Liver (tissue), 9 donors: Measurements from ENCODE around the gene CDH1. TPM values are rescaled to one million over a fixed set of nuclear protein-coding genes. Genes with fewer than 3 reads are reported as not detected.
A peak's percentile ranks its signal among the peaks of the same experiment; 100 is the strongest.

Source experiments
- DNase-seq: peaks from one replicate; pipeline ENCODE4 v3.0.0-alpha.2; 2017; ENCODE audit warnings: low spot score
- H3K27ac ChIP-seq, 2 donors: one replicate each; pipeline ENCODE4 v1.7.0; 2013; ENCODE audit warnings: inconsistent platforms in 2 of 2, low read length in 2 of 2, control low read depth in 1 of 2, low read depth in 1 of 2, mild to moderate bottlenecking in 1 of 2
- H3K27me3 ChIP-seq, 4 donors: one replicate each; pipeline versions ENCODE4 v1.6.1 to v1.7.0; 2013; ENCODE audit warnings: low read length in 3 of 4, inconsistent platforms in 1 of 4, mild to moderate bottlenecking in 1 of 4, moderate library complexity in 1 of 4; ENCODE audit not compliant: control insufficient read depth in 4 of 4, insufficient read depth in 4 of 4
- H3K36me3 ChIP-seq, 4 donors: one replicate each; pipeline versions ENCODE4 v1.6.1 to v1.7.0; 2013; ENCODE audit warnings: low read length in 3 of 4, mild to moderate bottlenecking in 3 of 4, low read depth in 1 of 4, moderate library complexity in 1 of 4; ENCODE audit not compliant: control insufficient read depth in 4 of 4, insufficient read depth in 3 of 4
- H3K4me1 ChIP-seq, 4 donors: one replicate each; pipeline versions ENCODE4 v1.6.1 to v1.7.0; 2013; ENCODE audit warnings: low read length in 3 of 4, mild to moderate bottlenecking in 3 of 4, moderate library complexity in 1 of 4; ENCODE audit not compliant: control insufficient read depth in 4 of 4, insufficient read depth in 4 of 4
- H3K4me3 ChIP-seq, 3 donors: one replicate each; pipeline versions ENCODE4 v1.6.1 to v1.7.0; 2013; ENCODE audit warnings: low read length in 3 of 3, control low read depth in 1 of 3, low read depth in 1 of 3, mild to moderate bottlenecking in 1 of 3
- H3K9ac ChIP-seq, 2 donors: one replicate each; pipeline ENCODE4 v1.7.0; 2013; ENCODE audit warnings: low read length in 2 of 2, mild to moderate bottlenecking in 2 of 2, moderate library complexity in 2 of 2, control low read depth in 1 of 2, low read depth in 1 of 2
- H3K9me3 ChIP-seq, 4 donors: one replicate each; pipeline versions ENCODE4 v1.6.1 to v1.7.0; 2013; ENCODE audit warnings: low read length in 3 of 4; ENCODE audit not compliant: control insufficient read depth in 4 of 4
- ATF3 ChIP-seq: IDR thresholded peaks from 2 replicates; pipeline ENCODE4 v1.6.1; 2016; ENCODE audit warnings: antibody characterized with exemption
- EGR1 ChIP-seq, 2 donors: IDR thresholded peaks; 2 replicates each; pipeline ENCODE4 v1.6.1; 2016 to 2018; ENCODE audit warnings: antibody characterized with exemption in 2 of 2, low read depth in 2 of 2
- FOXA1 ChIP-seq: IDR thresholded peaks from 2 replicates; pipeline ENCODE4 v1.6.1; 2016; ENCODE audit warnings: antibody characterized with exemption
- FOXA2 ChIP-seq: IDR thresholded peaks from 2 replicates; pipeline ENCODE4 v1.6.1; 2016; ENCODE audit warnings: antibody characterized with exemption
- GABPA ChIP-seq, 2 donors: IDR thresholded peaks in 1 of 2; conservative IDR thresholded peaks in 1 of 2; 2 replicates each; pipeline ENCODE4 v1.6.1; 2016; ENCODE audit warnings: antibody characterized with exemption in 2 of 2, mild to moderate bottlenecking in 1 of 2, moderate library complexity in 1 of 2
- HNF4A ChIP-seq, 2 donors: conservative IDR thresholded peaks; 2 replicates each; pipeline ENCODE4 v1.6.1; 2016; ENCODE audit warnings: antibody characterized with exemption in 2 of 2, mild to moderate bottlenecking in 2 of 2
- HNF4G ChIP-seq: IDR thresholded peaks from 2 replicates; pipeline ENCODE4 v1.6.1; 2016; ENCODE audit warnings: antibody characterized with exemption
- JUND ChIP-seq, 2 donors: IDR thresholded peaks; 2 replicates each; pipeline ENCODE4 v1.6.1; 2016; ENCODE audit warnings: antibody characterized with exemption in 2 of 2
- RAD21 ChIP-seq, 2 donors: IDR thresholded peaks; 2 replicates each; pipeline ENCODE4 v1.6.1; 2016; ENCODE audit warnings: antibody characterized with exemption in 2 of 2, mild to moderate bottlenecking in 2 of 2
- RXRA ChIP-seq, 2 donors: IDR thresholded peaks; 2 replicates each; pipeline ENCODE4 v1.6.1; 2017 to 2018; ENCODE audit warnings: antibody characterized with exemption in 2 of 2, mild to moderate bottlenecking in 1 of 2
- SP1 ChIP-seq: IDR thresholded peaks from 2 replicates; pipeline ENCODE4 v1.6.1; 2018; ENCODE audit warnings: antibody characterized with exemption, mild to moderate bottlenecking
- TAF1 ChIP-seq: conservative IDR thresholded peaks from 2 replicates; pipeline ENCODE4 v1.6.1; 2016; ENCODE audit warnings: antibody characterized with exemption, mild to moderate bottlenecking
- YY1 ChIP-seq: IDR thresholded peaks from 2 replicates; pipeline ENCODE4 v1.6.1; 2016; ENCODE audit warnings: antibody characterized with exemption, mild to moderate bottlenecking
- ZBTB33 ChIP-seq: IDR thresholded peaks from 2 replicates; pipeline ENCODE4 v1.6.1; 2016; ENCODE audit warnings: antibody characterized with exemption
- WGBS: extraction: QIAGEN DNeasy Blood & Tissue Kit; methylation state at CpG from one replicate; pipeline ENCODE4 v1.1.7; 2013; 5-methylcytosine and 5-hydroxymethylcytosine counted together
- polyA plus RNA-seq, 2 donors: library from polyadenylated mRNA; stranded (reverse) in 1 of 2; unstranded in 1 of 2; fragments of 200-250 nt in 1 of 2; fragments of >200 nt in 1 of 2; fragmentation: Nextera tagmentation in 1 of 2; extraction: Ambion mirVana in 1 of 2; gene quantifications; one replicate each; pipeline versions ENCODE4 v1.2.1 to v1.2.3, GENCODE V29; 2013 to 2015
- total RNA-seq, 2 donors: library from RNA; depleted of rRNA; stranded (reverse); fragments of >200 nt; gene quantifications; one replicate each; pipeline ENCODE4 v1.2.3, GENCODE V29; 2014
- TF ChIP-seq, protein P1 (sequence below): IDR thresholded peaks from 2 replicates; pipeline ENCODE4 v1.6.1; 2016; ENCODE audit warnings: antibody characterized with exemption
- TF ChIP-seq, protein P2 (sequence below): IDR thresholded peaks from 2 replicates; pipeline ENCODE4 v1.6.1; 2016; ENCODE audit warnings: antibody characterized with exemption, mild to moderate bottlenecking
- TF ChIP-seq, protein P3 (sequence below): fragments of 150-350 bp; IDR thresholded peaks from 2 replicates; pipeline ENCODE4 v1.5.1; 2017; ENCODE audit warnings: improper control_type of control experiment, low read depth, low read length; ENCODE audit not compliant: missing input control
- donor health status: healthy.
- donor health status: healthy.
- donor health status: healthy.
- donor health status: healthy.
- donor health status: healthy.

The CDH1 gene
- total and polyA plus RNA-seq, 4 donors, result 21.8 to 69.3 (median 50.3) TPM

- peaks cover 2 to 10% (median 7%) of the 10 kb centered on the region in 4 donors for H3K4me1 ChIP-seq
- DNase-seq, result no peak
- WGBS, result 46% methylated on average over 7 of the region's 7 CpGs
- no peak overlapping the region for H3K9ac ChIP-seq
- peak; percentile 21 for TF ChIP-seq SP1
- peak; percentile 48 to 59 for TF ChIP-seq HNF4A (conservative IDR thresholded peaks at IDR 0.05)
- TF ChIP-seq, protein P1, sequence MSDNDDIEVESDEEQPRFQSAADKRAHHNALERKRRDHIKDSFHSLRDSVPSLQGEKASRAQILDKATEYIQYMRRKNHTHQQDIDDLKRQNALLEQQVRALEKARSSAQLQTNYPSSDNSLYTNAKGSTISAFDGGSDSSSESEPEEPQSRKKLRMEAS, result no peak
- peaks cover 5 to 9% (median 6%) of the 10 kb centered on the region in 4 donors for H3K36me3 ChIP-seq
- H3K9me3 ChIP-seq, result no peaks in the 10 kb centered on the region
- H3K27ac ChIP-seq, result peak overlapping the region in 1 of 2 donors; percentile 3
- H3K27me3 ChIP-seq, result no peaks in the 10 kb centered on the region
- no peak overlapping the region for H3K4me3 ChIP-seq
Measured at GRCh38 chr16:68873635-68874471, 136.8 kb downstream of the CDH1 start.

DNA sequence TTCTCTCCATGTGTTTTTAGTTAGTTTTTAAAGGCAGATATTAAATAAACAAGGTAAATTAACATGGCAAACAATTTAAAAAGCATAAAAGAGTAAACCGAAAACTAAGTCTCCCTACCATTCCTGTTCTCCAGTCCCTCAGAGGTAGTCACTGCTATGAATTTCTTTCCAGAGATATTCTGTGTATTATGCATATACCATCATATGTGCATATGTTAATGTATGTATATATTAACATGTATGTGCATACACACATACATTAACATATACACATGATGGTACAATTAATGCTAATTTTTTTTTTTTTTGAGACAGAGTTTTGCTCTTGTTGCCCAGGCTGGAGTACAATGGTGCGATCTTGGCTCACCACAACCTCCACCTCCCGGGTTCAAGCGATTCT lies 138.8 kb downstream of the CDH1 start:
- TF ChIP-seq, protein P2, sequence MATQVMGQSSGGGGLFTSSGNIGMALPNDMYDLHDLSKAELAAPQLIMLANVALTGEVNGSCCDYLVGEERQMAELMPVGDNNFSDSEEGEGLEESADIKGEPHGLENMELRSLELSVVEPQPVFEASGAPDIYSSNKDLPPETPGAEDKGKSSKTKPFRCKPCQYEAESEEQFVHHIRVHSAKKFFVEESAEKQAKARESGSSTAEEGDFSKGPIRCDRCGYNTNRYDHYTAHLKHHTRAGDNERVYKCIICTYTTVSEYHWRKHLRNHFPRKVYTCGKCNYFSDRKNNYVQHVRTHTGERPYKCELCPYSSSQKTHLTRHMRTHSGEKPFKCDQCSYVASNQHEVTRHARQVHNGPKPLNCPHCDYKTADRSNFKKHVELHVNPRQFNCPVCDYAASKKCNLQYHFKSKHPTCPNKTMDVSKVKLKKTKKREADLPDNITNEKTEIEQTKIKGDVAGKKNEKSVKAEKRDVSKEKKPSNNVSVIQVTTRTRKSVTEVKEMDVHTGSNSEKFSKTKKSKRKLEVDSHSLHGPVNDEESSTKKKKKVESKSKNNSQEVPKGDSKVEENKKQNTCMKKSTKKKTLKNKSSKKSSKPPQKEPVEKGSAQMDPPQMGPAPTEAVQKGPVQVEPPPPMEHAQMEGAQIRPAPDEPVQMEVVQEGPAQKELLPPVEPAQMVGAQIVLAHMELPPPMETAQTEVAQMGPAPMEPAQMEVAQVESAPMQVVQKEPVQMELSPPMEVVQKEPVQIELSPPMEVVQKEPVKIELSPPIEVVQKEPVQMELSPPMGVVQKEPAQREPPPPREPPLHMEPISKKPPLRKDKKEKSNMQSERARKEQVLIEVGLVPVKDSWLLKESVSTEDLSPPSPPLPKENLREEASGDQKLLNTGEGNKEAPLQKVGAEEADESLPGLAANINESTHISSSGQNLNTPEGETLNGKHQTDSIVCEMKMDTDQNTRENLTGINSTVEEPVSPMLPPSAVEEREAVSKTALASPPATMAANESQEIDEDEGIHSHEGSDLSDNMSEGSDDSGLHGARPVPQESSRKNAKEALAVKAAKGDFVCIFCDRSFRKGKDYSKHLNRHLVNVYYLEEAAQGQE, result no peak
- TF ChIP-seq ZBTB33 (no peak), SP1 (no peak), ATF3 (no peak), GABPA (IDR thresholded peaks at IDR 0.05 in 1 of 2, conservative IDR thresholded peaks at IDR 0.05 in 1 of 2) (no peak), HNF4A (conservative IDR thresholded peaks at IDR 0.05) (no peak), JUND (IDR thresholded peaks at IDR 0.05) (no peak), RAD21 (IDR thresholded peaks at IDR 0.05) (no peak), HNF4G (no peak), FOXA2 (no peak), FOXA1 (no peak), EGR1 (IDR thresholded peaks at IDR 0.05; ENCODE audit: low read depth in 2 of 2) (no peak), RXRA (IDR thresholded peaks at IDR 0.05) (no peak), TAF1 (no peak), YY1 (no peak)
- TF ChIP-seq, protein P1, result no peak
- TF ChIP-seq, protein P3, sequence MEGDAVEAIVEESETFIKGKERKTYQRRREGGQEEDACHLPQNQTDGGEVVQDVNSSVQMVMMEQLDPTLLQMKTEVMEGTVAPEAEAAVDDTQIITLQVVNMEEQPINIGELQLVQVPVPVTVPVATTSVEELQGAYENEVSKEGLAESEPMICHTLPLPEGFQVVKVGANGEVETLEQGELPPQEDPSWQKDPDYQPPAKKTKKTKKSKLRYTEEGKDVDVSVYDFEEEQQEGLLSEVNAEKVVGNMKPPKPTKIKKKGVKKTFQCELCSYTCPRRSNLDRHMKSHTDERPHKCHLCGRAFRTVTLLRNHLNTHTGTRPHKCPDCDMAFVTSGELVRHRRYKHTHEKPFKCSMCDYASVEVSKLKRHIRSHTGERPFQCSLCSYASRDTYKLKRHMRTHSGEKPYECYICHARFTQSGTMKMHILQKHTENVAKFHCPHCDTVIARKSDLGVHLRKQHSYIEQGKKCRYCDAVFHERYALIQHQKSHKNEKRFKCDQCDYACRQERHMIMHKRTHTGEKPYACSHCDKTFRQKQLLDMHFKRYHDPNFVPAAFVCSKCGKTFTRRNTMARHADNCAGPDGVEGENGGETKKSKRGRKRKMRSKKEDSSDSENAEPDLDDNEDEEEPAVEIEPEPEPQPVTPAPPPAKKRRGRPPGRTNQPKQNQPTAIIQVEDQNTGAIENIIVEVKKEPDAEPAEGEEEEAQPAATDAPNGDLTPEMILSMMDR, result no peak
- H3K27me3 ChIP-seq, result no peaks in the 10 kb centered on the region
- no peak for DNase-seq
- 92% methylated on average over 4 of the region's 4 CpGs for WGBS
- no peak overlapping the region for H3K27ac ChIP-seq
- H3K4me3 ChIP-seq, result no peak overlapping the region
- H3K36me3 ChIP-seq, result peaks cover 5 to 12% (median 8%) of the 10 kb centered on the region in 4 donors
- H3K9me3 ChIP-seq, result no peaks in the 10 kb centered on the region
- H3K4me1 ChIP-seq, result peaks cover 2 to 10% (median 7%) of the 10 kb centered on the region in 4 donors
- H3K9ac ChIP-seq, result no peak overlapping the region
